ENCODE measurements around the gene CCDC12. TPM values are rescaled to one million over a fixed set of nuclear protein-coding genes. Genes with fewer than 3 reads are reported as not detected.

Gene CCDC12
- total RNA-seq, 1 donor from 2014 or later: 29.2 TPM

DNA sequence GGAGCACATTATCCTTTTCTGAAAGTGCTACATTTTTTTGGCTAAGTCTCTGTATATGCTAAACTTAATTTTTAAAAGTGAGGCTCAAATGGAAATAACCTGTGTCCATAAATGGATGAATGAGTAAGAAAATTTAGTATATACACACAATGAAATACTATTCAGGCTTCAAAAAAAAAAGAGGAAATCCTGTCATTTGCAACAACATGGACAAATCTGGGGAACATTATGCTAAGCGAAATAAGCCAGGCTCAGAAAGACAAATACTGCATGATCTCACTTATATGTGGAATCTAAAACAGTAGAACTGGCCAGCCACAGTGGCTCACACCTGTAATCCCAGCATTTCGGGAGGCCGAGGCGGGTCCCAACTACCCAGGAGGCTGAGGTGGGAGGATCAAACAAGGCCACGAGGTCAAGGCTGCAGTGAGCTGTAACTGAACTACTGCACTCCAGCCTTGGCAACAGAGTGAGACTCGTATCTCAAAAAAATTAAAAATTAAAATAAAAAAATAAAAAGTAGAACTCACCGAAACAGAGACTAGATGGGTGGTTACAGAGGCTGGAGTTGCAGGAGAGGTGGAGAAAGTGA lies 25.8 kb downstream of the CCDC12 start:
- intact Hi-C loops (cut with DNase I): no loop called here
- no peak for DNase-seq
- no peak for ATAC-seq (ENCODE audit: poor library complexity)

DNA sequence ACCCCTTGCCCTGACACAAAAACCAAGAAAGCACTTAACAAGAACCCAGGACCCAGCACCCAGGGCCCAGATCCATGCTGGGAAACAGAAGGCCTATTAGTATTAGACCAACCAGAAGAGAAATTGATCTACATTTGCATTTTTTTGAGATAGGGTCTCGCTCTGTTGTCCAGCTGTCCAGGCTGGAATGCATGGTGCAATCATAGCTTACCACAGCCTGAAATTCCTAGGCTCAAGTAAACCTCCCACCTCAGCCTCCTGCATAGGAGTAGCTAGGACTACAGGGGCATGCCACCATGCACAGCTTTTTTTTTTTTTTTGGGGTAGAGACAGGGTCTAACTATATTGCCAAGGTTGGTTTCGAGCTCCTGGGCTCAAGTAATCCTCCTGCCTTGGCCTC lies 26.4 kb downstream of the CCDC12 start:
- DNase-seq (no peak), ATAC-seq (ENCODE audit: poor library complexity) (no peak)
- intact Hi-C loops (cut with DNase I): no loop called here

DNA sequence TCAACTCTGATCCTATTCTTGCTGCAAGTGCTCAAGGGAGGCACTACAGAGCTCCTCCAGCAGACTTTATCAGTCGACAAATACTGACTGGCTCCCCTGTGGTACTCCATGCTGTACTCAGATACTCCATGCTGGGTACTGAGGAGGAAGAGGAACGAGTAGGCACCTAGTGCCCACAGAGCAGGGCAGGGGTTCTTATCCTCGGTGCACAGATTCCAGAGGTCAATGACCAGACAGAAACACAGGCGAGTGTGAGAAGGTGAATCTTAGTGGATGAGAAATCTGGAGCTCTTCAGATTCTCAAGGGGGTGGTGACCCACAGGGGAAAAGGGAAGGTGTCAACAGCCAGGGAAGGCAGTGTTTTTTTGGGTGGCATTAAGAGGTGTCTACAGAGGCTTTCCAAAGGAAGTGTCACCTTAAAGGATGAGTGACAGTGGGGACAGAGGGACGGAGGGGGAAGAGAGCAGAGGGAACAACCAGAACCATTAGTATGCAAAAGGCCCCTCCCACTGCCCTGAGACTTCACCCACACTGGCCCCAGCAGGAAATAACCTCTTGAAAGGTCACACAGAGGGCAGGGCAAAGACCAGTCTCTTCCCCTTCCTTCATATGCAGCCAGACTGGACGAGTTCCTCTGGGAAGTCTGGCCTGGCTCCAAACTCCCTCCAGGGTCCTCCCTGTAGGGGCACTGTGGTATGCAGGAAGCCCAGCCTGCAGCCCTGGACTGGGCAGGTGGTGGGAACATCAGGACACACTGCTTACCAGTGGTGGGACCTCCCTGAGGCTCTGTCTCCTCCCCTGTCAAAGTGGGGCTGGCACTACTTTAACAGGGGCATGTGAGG lies 27.5 kb downstream of the CCDC12 start:
- DNase-seq (peak; percentile 66), ATAC-seq (ENCODE audit: poor library complexity) (peak; percentile 35)
- intact Hi-C loops (cut with DNase I): no loop called here

DNA sequence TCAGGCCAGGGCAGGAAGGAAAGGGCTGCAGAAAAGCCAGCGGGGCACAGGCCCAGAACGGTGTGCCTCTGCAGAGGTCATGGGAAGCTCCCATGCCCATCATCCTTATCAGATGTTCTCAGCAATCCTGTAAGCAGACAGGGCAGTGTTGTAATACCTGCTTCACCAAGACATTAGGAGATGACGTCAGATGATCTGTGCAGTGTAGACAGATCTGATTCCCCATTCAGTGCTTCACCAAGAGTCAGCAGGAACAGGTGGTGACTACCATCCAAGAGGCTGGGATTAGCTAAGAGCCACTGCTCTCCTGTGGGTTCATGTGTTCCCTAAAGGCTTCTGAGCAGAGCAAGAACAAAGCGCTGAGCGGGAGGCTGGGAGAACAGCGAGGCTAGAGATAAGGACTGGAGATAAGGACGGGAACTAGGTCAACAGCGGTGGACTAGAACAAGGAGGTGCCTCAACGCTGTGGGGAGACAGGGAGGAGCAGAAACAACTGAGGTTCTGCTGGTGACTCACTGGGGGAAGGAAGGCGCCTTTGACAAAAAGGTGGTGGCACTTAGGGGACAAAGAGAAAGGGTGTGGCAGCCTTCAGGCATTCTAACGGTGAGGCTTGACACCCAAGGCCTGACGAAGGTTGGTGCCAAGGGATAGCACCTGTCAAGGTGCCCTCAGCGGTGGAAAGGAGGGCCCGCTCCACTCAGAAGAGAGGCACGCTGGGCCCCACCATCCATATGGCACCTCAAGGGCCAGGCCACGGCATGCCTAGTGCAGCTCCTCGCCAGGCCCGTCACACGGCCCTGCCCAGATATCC lies 28.4 kb downstream of the CCDC12 start:
- intact Hi-C loops (cut with DNase I): no loop called here
- DNase-seq (no peak), ATAC-seq (ENCODE audit: poor library complexity) (peak; percentile 62)

DNA sequence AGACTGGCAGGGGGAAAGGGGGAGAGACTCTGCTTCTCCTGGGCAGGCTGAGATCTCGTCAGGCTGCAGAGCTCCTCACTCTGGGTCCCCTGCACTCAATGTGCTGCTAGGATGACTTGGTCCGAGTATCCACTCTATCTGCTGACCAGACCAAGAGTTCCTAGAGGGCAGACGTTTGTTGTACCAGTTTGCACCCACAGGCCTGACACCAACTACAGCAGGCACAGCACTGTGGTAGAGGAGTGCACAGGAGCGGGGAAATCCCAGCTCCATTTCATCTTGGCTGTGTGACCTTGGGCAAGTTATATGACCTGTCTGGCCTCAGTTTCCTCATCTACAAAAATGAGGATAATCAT lies 29.0 kb downstream of the CCDC12 start:
- intact Hi-C loops (cut with DNase I): no loop called here
- DNase-seq: no peak
- ATAC-seq (ENCODE audit: poor library complexity): no peak

DNA sequence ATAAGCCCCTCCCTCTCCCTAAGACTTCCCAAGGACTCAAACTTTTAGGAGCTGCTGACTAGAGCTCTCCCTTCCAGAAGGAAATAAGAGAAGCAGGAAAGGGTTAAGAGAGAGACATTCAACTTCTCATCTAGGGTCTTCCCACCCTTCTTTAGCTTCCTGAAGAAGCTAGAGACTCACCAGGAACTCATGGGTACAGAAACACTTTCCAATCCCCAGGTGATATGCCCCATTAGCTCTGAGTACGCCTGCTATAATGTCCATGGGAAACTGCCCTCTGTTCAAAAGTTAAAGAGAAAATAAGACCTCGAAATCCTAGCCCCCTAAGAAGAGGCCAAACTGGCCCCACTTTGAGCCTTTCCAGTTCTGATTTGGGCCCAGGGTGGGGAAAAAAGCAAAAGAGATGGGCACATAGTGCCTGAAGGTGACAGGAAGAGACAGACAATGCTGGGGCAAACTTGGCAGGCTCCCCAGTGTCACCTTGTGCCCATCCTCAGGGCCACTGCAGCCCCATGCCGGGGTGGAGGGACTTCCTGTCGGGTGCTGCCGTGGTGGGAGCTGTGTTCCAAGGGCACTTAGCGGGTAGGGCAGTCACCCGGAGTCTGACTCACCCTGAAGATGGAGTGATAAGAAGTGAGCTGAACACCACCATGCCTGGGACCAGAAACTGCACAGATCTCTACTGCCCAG lies 29.5 kb downstream of the CCDC12 start:
- intact Hi-C loops (cut with DNase I): no loop called here
- ATAC-seq (ENCODE audit: poor library complexity): peak; percentile 9
- peak; percentile 65 for DNase-seq

DNA sequence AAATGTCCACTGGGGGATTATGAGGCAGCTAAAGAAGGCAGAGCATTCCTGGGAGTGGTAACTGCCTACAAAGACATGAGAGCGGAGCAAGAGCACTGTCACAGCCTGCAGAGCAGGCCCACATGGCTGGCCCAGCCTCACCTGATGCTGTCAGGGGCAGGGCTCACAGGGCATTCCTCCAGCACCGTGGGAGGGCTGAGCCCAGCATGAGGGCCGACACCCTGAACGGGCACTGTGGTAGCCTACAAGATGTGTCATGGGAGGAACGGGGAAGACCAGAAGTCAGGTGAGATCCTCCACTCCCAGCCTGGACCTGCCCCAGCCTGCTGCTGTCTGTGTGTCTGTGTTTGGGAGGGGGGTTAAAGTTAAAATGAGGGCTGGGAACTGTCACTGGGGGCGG lies 30.1 kb downstream of the CCDC12 start:
- DNase-seq (no peak), ATAC-seq (ENCODE audit: poor library complexity) (no peak)
- intact Hi-C loops (cut with DNase I): no loop called here

DNA sequence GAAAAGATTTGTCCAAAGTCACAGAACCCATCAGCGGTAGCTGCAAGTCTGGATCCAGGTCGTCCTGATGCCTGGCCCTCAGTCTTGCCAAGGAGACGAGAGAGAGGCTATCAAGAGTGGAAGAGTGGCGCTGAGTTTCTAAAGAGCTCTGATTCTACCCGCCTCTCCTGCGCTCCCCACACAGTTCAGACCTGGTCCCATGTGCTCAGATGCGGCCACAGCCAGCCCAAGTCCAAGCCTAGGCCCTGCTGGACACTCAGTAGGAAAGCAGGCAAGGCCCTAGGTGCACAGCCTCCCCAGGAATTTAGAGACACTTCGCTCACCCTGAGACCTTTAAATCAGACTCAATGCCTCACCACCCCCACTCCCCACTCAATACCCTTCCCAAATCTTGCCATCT lies 32.4 kb downstream of the CCDC12 start:
- intact Hi-C loops (cut with DNase I): no loop called here
- ATAC-seq (ENCODE audit: poor library complexity) (peak; percentile 29), DNase-seq (no peak)

DNA sequence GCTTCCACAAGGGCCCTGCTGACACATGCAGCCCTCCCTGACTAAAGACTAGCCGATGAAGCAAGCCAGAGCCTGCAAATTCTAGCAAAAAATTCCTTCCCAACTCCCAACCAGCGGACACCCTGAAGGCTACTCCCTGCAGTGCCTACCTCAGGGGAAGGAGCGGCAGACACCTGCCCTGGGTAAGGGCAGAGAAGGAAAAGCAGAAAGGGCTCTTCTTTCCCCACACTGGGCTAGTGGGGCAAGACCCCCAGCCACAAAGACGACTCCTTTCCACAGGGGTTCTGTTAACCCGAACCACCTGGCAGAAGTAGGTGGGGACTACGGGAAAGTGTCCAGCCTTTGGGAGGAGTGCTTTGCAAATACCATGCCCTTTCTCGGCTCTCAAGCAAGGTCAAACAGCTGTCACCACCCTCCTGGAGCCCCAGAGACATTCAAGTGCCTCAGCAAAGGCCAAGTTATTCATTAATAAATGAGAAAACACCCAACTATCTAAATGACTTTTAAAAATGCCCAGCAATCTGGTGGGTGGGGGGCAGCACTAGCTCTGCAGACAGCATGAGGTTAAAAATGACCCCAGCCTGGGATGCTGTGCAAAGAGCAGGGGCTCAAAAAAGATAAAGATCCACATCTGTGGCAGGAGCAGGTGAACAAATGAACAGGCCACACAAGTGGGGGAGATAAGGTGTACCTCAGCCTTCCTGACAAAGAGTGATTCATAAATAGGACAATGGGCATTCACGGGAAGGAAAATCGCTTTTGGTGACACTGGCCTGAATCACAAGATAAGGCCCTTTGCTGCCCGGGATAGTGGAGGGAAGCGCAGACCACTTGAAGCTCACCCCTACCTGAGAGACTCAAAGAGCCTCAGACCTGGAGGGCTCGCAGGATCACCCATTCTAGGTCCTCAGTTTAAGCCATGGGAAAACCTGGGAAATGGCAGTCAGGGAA lies 33.0 kb downstream of the CCDC12 start:
- intact Hi-C loops (cut with DNase I): no loop called here
- ATAC-seq (ENCODE audit: poor library complexity): peak; percentile 61
- peak; percentile 42 for DNase-seq

DNA sequence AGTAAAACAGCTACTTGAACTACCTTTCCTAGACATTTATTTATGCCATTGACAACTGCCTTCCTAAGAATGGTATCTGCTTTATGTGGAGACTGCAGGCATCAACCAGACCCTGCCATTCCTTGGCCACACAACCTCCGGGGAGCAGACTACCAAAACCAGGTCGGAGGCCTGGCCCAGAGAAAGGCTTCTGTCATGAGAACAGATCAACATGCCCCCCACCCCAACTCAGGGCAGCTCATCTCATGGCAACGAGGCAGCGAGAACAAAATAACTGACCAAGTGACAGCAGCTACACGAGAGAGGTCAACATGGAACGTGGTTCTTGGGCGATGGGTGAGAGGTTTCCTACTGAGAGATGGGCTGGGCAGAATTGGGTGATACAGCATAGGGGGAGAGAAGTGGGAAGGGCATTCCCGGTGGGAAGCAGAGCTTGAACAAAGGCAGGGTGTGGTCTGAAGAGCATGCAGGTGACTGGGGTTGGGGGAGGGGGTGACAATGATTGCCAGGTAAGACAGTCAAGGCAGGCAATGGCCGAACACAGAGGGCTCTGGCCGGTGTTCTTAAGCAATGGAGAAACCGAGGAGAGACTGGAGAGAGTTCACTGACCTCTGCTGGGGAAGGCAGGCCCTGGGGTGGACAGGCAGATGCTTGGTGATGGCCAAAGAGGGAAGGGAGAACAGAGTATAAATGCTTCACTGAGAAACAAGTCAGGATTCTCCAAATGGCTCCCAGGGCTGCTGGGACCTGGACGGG lies 33.9 kb downstream of the CCDC12 start:
- DNase-seq (no peak), ATAC-seq (ENCODE audit: poor library complexity) (no peak)
- intact Hi-C loops (cut with DNase I): no loop called here

DNA sequence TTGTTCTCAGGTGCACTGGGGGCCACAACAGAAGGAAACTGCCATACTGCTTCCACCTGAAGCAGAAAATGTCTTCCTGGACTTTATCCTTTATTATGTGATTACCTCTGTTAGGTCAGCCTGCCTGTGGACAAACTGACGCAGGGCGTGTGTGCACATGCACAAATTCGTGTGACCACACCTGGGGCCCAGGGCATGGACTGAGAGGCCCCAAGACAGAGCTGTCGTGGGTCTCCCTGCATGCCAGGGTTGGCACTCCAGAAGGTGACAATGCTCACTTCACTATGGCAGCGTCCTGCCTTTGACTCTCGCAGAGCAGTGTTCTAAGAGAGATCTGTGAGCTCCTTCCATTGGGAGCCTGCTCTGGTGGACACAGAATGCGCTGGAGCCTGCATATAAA lies 34.5 kb downstream of the CCDC12 start:
- ATAC-seq (ENCODE audit: poor library complexity) (no peak), DNase-seq (no peak)
- intact Hi-C loops (cut with DNase I): no loop called here

DNA sequence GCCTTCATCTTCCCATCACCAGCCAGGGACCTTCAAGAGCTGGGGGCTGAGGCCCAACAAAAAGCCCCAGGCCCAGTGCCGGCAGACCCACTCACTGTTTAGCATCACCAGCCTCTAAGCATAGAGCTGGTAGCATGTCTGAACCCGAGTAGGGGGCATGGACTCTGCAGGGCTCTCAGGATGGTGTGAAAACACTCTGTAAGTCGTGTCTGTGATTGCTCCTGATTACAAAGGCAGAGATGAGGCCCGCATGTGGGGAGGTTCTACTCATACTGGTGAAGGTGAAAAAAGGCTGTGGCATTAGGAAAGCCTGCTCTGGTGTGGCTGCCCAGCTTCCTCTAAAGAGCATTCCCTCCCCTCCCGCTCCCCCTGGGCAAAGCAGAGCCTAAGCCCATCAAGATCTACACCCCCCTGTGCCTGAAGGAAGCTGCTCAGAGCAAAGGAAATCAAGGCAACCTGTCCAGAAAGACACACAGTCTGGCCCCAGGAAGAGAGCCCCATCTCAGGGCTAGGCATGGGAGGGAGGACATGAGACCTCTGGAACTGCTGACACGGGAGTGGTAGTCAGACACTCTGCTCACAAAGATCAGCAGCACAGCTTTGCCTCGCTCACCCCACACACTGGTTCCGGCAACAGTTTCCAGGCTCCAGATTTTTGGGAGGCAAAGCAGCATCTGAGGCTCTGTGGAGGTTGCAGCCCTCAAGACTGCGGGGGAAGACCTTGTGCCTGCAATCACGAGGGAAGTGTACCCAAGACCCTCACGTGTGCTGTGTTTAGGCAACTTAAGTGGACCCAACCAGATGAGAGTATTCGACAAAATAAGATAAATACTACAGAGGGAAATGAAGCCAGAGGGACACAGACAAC lies 36.7 kb downstream of the CCDC12 start:
- no peak for DNase-seq
- ATAC-seq (ENCODE audit: poor library complexity): no peak
- intact Hi-C loops (cut with DNase I): no loop called here

DNA sequence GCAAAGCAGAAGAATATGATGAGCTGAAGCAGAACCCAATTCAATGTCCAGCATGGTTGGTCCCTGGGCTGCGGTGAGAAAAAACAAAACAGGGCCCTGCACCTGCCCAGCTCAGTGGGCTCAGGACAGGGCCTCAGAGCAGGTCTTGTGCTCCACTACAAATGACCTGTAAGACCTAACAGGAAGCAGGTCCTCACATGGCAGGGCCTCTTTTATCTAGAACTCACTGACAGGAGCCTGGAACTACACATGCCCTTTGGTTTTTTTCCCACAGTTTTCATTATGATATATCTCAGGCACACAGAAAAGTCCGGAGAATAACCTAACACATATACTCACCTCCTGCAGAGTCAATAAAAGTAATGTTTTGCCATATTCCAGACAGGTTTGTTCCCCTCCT lies 38.4 kb downstream of the CCDC12 start:
- no peak for ATAC-seq (ENCODE audit: poor library complexity)
- intact Hi-C loops (cut with DNase I): no loop called here
- no peak for DNase-seq

DNA sequence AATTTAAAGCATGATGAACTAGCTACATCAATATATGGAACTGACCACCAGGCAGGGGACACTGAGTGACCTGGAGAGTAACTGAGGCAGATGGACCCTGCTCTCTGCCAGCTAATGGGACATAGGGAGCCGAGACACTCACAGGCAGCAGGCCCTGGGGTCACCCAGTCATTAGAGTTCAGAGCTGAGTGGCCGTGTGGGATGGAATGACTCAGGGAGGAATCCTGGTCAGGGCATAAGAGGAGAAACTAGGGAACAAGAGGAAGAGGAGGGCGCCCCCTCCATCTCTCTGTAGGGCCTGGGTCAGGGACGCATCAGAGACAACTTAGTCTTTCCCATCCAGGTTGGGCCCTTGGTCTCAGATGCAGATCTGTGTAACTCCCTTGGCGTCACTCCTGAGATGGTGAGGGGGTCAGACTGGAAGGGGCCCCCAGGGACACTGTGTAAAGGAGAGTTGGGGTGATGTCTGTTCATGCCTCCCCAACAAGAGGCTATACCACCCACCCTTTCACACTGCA lies 39.8 kb downstream of the CCDC12 start:
- intact Hi-C loops (cut with DNase I): no loop called here
- DNase-seq (no peak), ATAC-seq (ENCODE audit: poor library complexity) (no peak)

DNA sequence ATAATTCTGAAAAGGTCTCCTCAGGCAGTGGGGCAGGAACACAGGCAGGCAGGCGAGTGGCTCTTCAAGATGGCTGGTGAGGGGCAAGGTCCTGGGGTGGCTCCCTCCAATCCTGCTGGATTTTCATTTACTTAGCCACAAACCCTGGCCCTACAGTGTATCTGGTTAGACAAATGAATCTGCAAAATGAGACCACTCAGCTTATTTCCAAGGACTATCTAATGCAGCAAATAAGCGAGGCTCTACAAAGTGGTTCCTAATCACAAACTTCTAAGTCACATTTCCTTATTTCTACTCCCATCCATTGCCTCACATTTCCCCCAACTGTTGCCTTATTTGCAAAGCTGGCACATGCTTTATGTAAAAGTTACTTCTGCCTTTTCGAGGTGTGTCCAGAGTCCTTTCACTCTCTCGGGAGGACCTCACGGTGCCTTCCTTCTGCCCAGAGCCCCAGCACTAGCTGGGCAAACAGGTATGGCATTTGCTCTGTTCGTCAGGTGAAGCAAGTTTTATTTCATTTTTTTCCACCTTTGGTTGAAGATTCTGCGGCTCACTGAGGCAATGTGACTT lies 40.5 kb downstream of the CCDC12 start:
- intact Hi-C loops (cut with DNase I): no loop called here
- DNase-seq (no peak), ATAC-seq (ENCODE audit: poor library complexity) (no peak)

All from Right ventricle myocardium superior (tissue), 1 donor.